A549 (cell line): ENCODE data around the gene PPP1R9A.

Experiments used
- CEBPB ChIP-seq, 2 experiments: fragments of >200 bp in 1 of 2; sonication (Bioruptor Twin) in 1 of 2; formaldehyde crosslinking in 1 of 2; IDR thresholded peaks; 2 replicates each; pipeline ENCODE4 v1.6.1; 2012 to 2016
- CTCF ChIP-seq: fragments of >200 bp; sonication (Bioruptor Twin); formaldehyde crosslinking; IDR thresholded peaks from 3 replicates; pipeline ENCODE4 v1.5.1; 2016
- FOSL2 ChIP-seq, 2 experiments: fragments of 450-650 bp in 1 of 2; fragments of >200 bp in 1 of 2; sonication (Bioruptor Twin) in 1 of 2; formaldehyde crosslinking; IDR thresholded peaks; 2 replicates each; pipeline versions ENCODE4 v1.5.0 to v1.6.1; 2016 to 2020; ENCODE audit warnings: mild to moderate bottlenecking in 1 of 2, moderate library complexity in 1 of 2
- NR3C1 ChIP-seq: fragments of >200 bp; sonication (Bioruptor Twin); formaldehyde crosslinking; IDR thresholded peaks from 3 replicates; pipeline ENCODE4 v1.6.1; 2017
- PBX3 ChIP-seq: IDR thresholded peaks from 2 replicates; pipeline ENCODE4 v1.6.1; 2012
- POLR2A ChIP-seq: IDR thresholded peaks from 2 replicates; pipeline ENCODE4 v1.6.1; 2012; ENCODE audit warnings: mild to moderate bottlenecking, low read length
- RCOR1 ChIP-seq: fragments of 150-350 bp; IDR thresholded peaks from 2 replicates; pipeline ENCODE4 v1.6.1; 2014; ENCODE audit warnings: antibody characterized with exemption, low read length, low read depth
- REST ChIP-seq: fragments of 200-600 bp; sonication (generic); IDR thresholded peaks from 2 replicates; pipeline ENCODE4 v1.6.1; 2016; ENCODE audit warnings: antibody characterized with exemption, mild to moderate bottlenecking, moderate library complexity
- RFX5 ChIP-seq: fragments of 450-650 bp; IDR thresholded peaks from 2 replicates; pipeline ENCODE4 v1.7.1; 2014; ENCODE audit warnings: antibody characterized with exemption, mild to moderate bottlenecking, moderate library complexity

- TF ChIP-seq CTCF: no peak
- TF ChIP-seq REST: no peak
- no peak for TF ChIP-seq RCOR1
- TF ChIP-seq NR3C1: no peak
- TF ChIP-seq PBX3: no peak
- no peak for TF ChIP-seq CEBPB (IDR thresholded peaks at IDR 0.05)
- no peak for TF ChIP-seq RFX5
- TF ChIP-seq POLR2A: no peak
- no peak for TF ChIP-seq FOSL2 (IDR thresholded peaks at IDR 0.05)
- TF ChIP-seq FOSL2 (CRISPR knock-in tag; IDR thresholded peaks at IDR 0.05): no peak
Measured at GRCh38 chr7:94998266-94999068, 91.1 kb downstream of the PPP1R9A start.
